Heart left ventricle (tissue), 13 donors: ENCODE measurements around the gene TGIF1.

Experiments used
- CTCF ChIP-seq, 12 donors: fragments of 200-600 bp; sonication (generic) in 4 of 12; IDR thresholded peaks; one replicate each; pipeline versions ENCODE4 v1.5.0 to v1.8.0; 2018 to 2022; ENCODE audit warnings: antibody characterized with exemption in 12 of 12, mild to moderate bottlenecking in 5 of 12
- POLR2A ChIP-seq, 2 donors: fragments of 450-650 bp; IDR thresholded peaks; one replicate each; pipeline ENCODE4 v1.6.1; 2017; ENCODE audit warnings: antibody characterized with exemption in 2 of 2, mild to moderate bottlenecking in 2 of 2, moderate library complexity in 2 of 2
- donor health status: ischemic (EF 13 %, LVEDD 7.1; RV severe dilation, severe dysfunction).
- donor health status: DM: no; HTN: yes; CAD: no.
- donor health status: DM: no; HTN: no; CAD: no.
- donor health status: ischemic (EF 25% LVEDD 6.9; RV normal size, moderate dysfunction).
- donor health status: ischemic (EF 25% LVEDD 5.7; RV mildly dilated, moderate dysfunction).
- donor health status: ischemic (EF 35%, LVEDD 5.7; RV mildly dilated, moderate dysfunction).
- donor health status: nonischemic (EF 11% LVEDD 7.7; RV severe dilation, severe dysfunction).
- donor health status: DM: yes; HTN: yes; CAD: no.
- donor health status: PGD.
- donor health status: ischemic (EF 29% LVEDD 5.4; RV normal size, mild dysfunction).
- donor health status: nonischemic (EF 23%, LVEDD 6.1; RV moderate dilation, normal function).

GRCh38 chr18:3441290-3441689 is 8.7 kb upstream of the TGIF1 start:
- TF ChIP-seq CTCF (IDR thresholded peaks at IDR 0.05) (peak in 11 of 12 donors; percentile 17 to 54 (median 37)), POLR2A (IDR thresholded peaks at IDR 0.05) (no peak)
